Measurements from ENCODE around the gene MORN1. TPM values are rescaled to one million over a fixed set of nuclear protein-coding genes. Genes with fewer than 3 reads are reported as not detected.

Gene MORN1
- polyA plus RNA-seq, 1 donor (not counting 4 experiments of a cell fraction or from before 2014, with no cell fraction given): 2.1 TPM

DNA sequence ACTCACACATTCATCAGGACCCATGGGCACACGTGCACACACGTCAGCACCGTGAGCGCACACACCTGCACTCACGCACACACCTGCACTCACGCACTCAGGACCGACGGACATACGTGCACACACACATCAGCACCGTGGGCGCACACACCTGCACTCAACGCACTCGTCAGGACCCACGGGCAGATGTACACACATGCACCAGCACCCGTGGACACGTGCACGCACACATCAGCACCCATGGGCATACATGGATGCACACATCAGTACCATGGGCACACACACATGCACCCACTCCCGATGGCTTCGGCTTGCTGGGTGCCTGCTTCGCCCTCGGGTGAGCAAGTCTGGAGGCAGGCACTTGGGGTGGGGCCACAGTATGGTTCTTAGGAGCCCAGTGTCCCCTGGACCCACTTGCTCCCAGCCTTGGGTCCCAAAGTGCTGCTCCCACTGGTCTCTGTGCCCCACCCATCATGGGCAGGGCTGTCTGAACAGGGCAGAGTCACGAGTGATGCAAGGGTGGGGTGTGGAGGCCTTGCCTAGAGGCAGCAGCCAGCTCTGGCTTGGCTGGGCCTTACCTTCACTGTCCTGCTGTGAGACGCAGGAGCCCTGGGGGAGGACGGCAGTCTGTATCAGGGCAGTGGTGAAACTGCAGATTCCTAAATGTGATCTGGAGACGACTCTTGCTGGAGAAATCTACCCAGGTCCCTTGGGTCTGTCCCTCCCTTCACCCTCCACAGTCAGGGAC lies 113.4 kb downstream of the MORN1 start:
- Histone ChIP-seq H2AFZ (ENCODE audit: control insufficient read depth, low read length) (no peak overlapping the region), H3K9me1 (ENCODE audit: control insufficient read depth, extremely low read depth, insufficient read depth, low read length) (peaks cover 2% of the 10 kb centered on the region), H3K4me2 (ENCODE audit: control insufficient read depth, extremely low read depth, insufficient read depth, low read depth, low read length) (no peak overlapping the region), H4K20me1 (ENCODE audit: control insufficient read depth, extremely low read depth, insufficient read depth, low read length) (peaks cover 13% of the 10 kb centered on the region), H3K9ac (ENCODE audit: control insufficient read depth, extremely low read depth, insufficient read depth, low read length) (no peak overlapping the region), H3K27me3 (ENCODE audit: control insufficient read depth, extremely low read depth, insufficient read depth, low read length) (no peaks in the 10 kb centered on the region), H3K4me1 (ENCODE audit: control insufficient read depth, extremely low read depth, insufficient read depth, low read length) (peaks cover 4% of the 10 kb centered on the region), H3K79me2 (ENCODE audit: control insufficient read depth, insufficient read depth, low read length) (peaks cover 68% of the 10 kb centered on the region), H3K27ac (ENCODE audit: control insufficient read depth, insufficient read depth, low read length) (no peak overlapping the region), H3K4me3 (ENCODE audit: control insufficient read depth in 2 of 3, extremely low read depth in 1 of 3, insufficient read depth in 2 of 3, low read depth in 1 of 3, low read length in 3 of 3) (no peak overlapping the region), H3K9me3 (ENCODE audit: control insufficient read depth, low read depth, low read length) (no peaks in the 10 kb centered on the region), H3K36me3 (ENCODE audit: control insufficient read depth in 2 of 2, extremely low read depth in 1 of 2, insufficient read depth in 2 of 2, low read length in 2 of 2) (peaks cover 0 to 4% of the 10 kb centered on the region in 2 experiments)
- DNase-seq (ENCODE audit: low read depth, low spot score) (no peak), FAIRE-seq (no peak)
- no peak for TF ChIP-seq EZH2 (IDR thresholded peaks at IDR 0.05; ENCODE audit: low read length)
- dilution Hi-C loops (cut with MboI; ENCODE audit: extremely low pct_ligation_motif_present, low sequenced_read_pairs): loop anchor here (10.0 kb wide), 1 partner anchor 83 kb away; the partner anchor contains the start of gene FAAP20

DNA sequence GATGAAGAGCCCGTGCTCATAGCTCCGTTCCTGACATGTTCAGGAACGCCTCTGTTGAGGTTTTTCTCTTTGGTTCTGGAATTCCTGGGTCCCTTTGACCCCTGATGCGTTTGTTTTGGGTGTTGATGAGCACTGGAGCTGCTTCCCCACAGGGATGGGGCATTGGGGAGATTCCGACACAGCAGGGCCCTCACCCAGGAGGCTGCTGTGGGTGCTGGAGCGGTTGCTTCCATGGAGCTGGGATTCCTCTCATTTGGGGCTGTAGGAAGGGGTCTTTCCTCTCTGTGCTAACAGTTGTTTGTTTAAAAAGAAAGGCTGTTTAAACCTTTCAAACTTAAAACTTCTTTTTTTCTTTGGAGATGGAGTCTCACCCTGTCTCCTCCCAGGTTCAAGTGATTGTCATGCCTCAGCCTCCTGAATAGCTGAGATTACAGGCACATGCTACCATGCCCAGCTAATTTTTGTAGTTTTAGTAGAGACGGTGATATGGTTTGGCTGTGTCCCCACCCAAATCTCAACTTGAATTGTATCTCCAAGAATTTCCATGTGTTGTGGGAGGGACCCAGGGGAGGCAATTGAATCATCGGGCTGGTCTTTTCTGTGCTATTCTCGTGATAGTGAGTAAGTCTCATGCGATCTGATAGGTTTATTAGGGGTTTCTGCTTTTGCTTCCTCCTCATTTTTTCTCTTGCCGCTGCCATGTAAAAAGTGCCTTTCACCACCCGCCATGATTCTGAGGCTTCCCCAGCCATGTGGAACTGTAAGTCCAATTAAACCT lies 114.4 kb downstream of the MORN1 start:
- Histone ChIP-seq H3K4me1 (ENCODE audit: control insufficient read depth, extremely low read depth, insufficient read depth, low read length) (peaks cover 4% of the 10 kb centered on the region), H3K27ac (ENCODE audit: control insufficient read depth, insufficient read depth, low read length) (no peak overlapping the region), H3K4me2 (ENCODE audit: control insufficient read depth, extremely low read depth, insufficient read depth, low read depth, low read length) (no peak overlapping the region), H3K9me3 (ENCODE audit: control insufficient read depth, low read depth, low read length) (no peaks in the 10 kb centered on the region), H3K4me3 (ENCODE audit: control insufficient read depth in 2 of 3, extremely low read depth in 1 of 3, insufficient read depth in 2 of 3, low read depth in 1 of 3, low read length in 3 of 3) (no peak overlapping the region), H2AFZ (ENCODE audit: control insufficient read depth, low read length) (no peak overlapping the region), H3K9me1 (ENCODE audit: control insufficient read depth, extremely low read depth, insufficient read depth, low read length) (peaks cover 4% of the 10 kb centered on the region), H3K9ac (ENCODE audit: control insufficient read depth, extremely low read depth, insufficient read depth, low read length) (no peak overlapping the region), H3K79me2 (ENCODE audit: control insufficient read depth, insufficient read depth, low read length) (peaks cover 71% of the 10 kb centered on the region), H4K20me1 (ENCODE audit: control insufficient read depth, extremely low read depth, insufficient read depth, low read length) (peaks cover 18% of the 10 kb centered on the region), H3K27me3 (ENCODE audit: control insufficient read depth, extremely low read depth, insufficient read depth, low read length) (no peaks in the 10 kb centered on the region), H3K36me3 (ENCODE audit: control insufficient read depth in 2 of 2, extremely low read depth in 1 of 2, insufficient read depth in 2 of 2, low read length in 2 of 2) (peaks cover 0 to under 1% of the 10 kb centered on the region in 2 experiments)
- no peak for TF ChIP-seq EZH2 (IDR thresholded peaks at IDR 0.05; ENCODE audit: low read length)
- TF ChIP-seq, protein P1, sequence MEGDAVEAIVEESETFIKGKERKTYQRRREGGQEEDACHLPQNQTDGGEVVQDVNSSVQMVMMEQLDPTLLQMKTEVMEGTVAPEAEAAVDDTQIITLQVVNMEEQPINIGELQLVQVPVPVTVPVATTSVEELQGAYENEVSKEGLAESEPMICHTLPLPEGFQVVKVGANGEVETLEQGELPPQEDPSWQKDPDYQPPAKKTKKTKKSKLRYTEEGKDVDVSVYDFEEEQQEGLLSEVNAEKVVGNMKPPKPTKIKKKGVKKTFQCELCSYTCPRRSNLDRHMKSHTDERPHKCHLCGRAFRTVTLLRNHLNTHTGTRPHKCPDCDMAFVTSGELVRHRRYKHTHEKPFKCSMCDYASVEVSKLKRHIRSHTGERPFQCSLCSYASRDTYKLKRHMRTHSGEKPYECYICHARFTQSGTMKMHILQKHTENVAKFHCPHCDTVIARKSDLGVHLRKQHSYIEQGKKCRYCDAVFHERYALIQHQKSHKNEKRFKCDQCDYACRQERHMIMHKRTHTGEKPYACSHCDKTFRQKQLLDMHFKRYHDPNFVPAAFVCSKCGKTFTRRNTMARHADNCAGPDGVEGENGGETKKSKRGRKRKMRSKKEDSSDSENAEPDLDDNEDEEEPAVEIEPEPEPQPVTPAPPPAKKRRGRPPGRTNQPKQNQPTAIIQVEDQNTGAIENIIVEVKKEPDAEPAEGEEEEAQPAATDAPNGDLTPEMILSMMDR (optimal IDR thresholded peaks at IDR 0.05 in 1 of 3, IDR thresholded peaks at IDR 0.05 in 1 of 3, conservative IDR thresholded peaks at IDR 0.05 in 1 of 3; ENCODE audit: extremely low read depth in 1 of 3, insufficient read depth in 2 of 3, low read length in 3 of 3): no peak
- dilution Hi-C loops (cut with MboI; ENCODE audit: extremely low pct_ligation_motif_present, low sequenced_read_pairs): loop anchor here (10.0 kb wide), 1 partner anchor 82 kb away; the partner anchor contains the start of gene FAAP20
- FAIRE-seq (peak; percentile 23), DNase-seq (ENCODE audit: low read depth, low spot score) (no peak)
